ENCODE data around the gene CCDC80.
A peak's percentile ranks its signal among the peaks of the same experiment; 100 is the strongest.
"Not testable (repeated sequence)": the region's sequence is repeated elsewhere in the genome, so short reads cannot be mapped to it uniquely, and the experiment has no call there.

Gene CCDC80

DNA sequence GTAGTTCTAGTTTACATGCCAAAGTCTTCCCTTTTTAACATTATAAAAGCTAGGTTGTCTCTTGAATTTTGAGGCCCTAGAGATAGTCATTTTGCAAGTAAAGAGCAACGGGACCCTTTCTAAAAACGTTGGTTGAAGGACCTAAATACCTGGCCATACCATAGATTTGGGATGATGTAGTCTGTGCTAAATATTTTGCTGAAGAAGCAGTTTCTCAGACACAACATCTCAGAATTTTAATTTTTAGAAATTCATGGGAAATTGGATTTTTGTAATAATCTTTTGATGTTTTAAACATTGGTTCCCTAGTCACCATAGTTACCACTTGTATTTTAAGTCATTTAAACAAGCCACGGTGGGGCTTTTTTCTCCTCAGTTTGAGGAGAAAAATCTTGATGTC is 57.8 kb downstream of the CCDC80 start:
- no peak for DNase-seq (ENCODE audit: low spot score)

DNA sequence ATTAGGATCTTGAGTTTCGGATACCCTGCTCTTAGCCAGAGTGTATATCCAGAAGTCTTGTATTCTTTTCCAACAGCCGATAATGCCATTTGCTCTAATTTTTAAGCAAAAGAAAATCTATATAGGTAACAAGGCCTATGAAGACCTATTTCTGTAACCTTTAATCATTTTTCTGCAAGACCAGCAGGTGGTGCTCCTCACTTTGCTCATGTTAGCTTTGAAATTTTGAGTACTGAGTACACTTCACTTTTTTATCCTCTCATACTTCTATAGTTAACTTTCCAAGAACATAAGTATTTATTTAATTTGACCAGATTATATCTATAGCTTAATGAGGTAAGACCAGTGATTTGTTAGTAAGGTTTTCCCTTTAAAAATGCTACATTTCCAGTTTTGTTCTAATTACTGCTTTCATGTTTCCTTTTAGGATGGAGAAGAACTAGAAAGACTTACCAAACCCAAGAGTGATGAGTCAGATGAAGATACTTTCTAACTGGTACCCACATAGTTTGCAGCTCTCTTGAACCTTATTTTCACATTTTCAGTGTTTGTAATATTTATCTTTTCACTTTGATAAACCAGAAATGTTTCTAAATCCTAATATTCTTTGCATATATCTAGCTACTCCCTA is 58.6 kb downstream of the CCDC80 start:
- no peak for DNase-seq (ENCODE audit: low spot score)

- DNase-seq (ENCODE audit: low spot score): no peak
These were observed 61.2 kb downstream of the CCDC80 start for GRCh38 chr3:112579697-112580096.

GRCh38 chr3:112579232-112579631 is 61.7 kb downstream of the CCDC80 start:
- DNase-seq (ENCODE audit: low spot score): no peak

GRCh38 chr3:112572701-112573100 is 68.2 kb downstream of the CCDC80 start:
- DNase-seq (ENCODE audit: low spot score): no peak

- no peak for DNase-seq (ENCODE audit: low spot score)
These were observed 71.7 kb downstream of the CCDC80 start for GRCh38 chr3:112569265-112569664.

GRCh38 chr3:112568642-112569041 is 72.3 kb downstream of the CCDC80 start:
- no peak for DNase-seq (ENCODE audit: low spot score)

DNA sequence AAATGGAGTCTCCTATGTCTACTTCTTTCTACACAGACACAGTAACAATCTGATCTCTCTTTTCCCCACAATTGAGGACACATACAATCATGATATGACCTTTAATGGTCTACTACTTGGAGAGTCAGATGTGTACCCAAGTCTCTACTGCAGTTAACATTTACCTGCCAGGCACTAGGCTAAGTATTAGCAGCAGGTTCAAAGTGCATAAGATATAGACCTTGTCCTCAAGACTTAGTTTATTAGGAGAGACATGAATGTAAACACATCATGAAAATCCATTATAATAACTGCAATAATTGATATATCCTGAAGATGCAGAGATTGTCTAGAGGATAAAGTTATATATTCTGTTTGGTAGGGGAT is 76.0 kb downstream of the CCDC80 start:
- DNase-seq (ENCODE audit: low spot score): no peak

- DNase-seq (ENCODE audit: low spot score): not testable (repeated sequence)
These were observed 76.5 kb downstream of the CCDC80 start for GRCh38 chr3:112564247-112564939.

- DNase-seq (ENCODE audit: low spot score): peak; percentile 92
These were observed 79.0 kb downstream of the CCDC80 start, which contains the start of the genes ATG3 and SLC35A5 for GRCh38 chr3:112561734-112562529. Gene ATG3, minus strand, starts transcription at chr3:112561962. Its CDS starts 434 bp downstream, at chr3:112561528. Gene SLC35A5, plus strand, starts transcription at chr3:112562045. Its CDS starts 1,359 bp downstream, at chr3:112563404.

GRCh38 chr3:112561484-112561733 is 79.5 kb downstream of the CCDC80 start:
- DNase-seq (ENCODE audit: low spot score): no peak

GRCh38 chr3:112560721-112561483 is 80.0 kb downstream of the CCDC80 start:
- DNase-seq (ENCODE audit: low spot score): peak; percentile 59

- DNase-seq (ENCODE audit: low spot score): no peak
These were observed 80.6 kb downstream of the CCDC80 start for GRCh38 chr3:112560307-112560706.

GRCh38 chr3:112557976-112558375 is 83.0 kb downstream of the CCDC80 start:
- DNase-seq (ENCODE audit: low spot score): no peak

DNA sequence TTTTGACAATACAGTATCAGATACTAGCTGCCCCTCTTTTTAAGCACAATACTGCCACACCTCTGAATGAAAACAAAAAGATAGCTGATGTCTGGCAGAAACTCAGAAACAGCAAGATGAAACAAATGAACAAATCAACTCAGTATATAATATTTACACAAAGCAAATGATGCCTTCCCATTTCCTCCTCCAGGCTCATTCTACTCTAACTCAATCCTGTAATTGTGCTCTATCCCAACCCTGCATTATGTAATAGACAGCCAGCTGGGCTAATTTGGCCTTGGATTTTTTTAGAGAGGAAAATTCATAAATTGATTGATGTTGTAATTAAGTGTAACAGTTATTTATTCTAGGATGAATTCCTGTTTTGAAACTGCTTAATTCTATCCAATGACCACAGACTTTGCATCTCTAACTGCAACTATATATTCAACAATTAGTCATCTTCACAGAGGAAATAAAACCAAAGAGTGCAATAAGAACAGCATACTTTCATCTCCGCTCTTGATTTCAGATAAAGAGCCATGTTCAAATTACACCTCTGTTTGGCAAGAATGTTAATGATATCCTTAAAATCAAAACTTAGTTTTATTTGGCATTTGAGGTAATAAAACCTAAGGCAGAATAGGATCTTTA is 85.3 kb downstream of the CCDC80 start:
- no peak for DNase-seq (ENCODE audit: low spot score)

- peak; percentile 9 for DNase-seq (ENCODE audit: low spot score)
These were observed 90.1 kb downstream of the CCDC80 start for GRCh38 chr3:112550859-112551258.

Measured in iPS-NIHi11 (cell line).